Measurements from ENCODE around the gene MAP3K2.

DNA sequence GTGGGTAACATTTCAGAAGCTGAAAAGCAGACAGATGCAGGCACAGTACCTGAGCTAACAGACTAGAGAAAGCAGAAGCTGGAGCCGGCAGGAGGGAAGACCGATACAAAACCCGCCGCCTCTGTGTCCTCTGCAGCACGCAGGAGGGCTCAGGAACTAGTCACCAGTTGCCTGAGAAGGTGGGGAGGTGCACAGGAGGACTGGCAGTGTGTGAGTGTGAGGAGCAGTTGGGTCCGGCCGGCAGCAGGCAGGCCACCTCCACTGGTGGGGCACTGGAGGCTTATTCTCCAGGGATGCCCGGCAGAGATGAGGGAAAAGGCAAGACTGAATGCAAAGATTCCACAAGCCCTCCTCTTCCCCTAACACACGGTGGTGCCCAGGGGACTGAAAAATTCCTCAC lies 112.0 kb downstream of the MAP3K2 start:
- TF ChIP-seq, protein P1, sequence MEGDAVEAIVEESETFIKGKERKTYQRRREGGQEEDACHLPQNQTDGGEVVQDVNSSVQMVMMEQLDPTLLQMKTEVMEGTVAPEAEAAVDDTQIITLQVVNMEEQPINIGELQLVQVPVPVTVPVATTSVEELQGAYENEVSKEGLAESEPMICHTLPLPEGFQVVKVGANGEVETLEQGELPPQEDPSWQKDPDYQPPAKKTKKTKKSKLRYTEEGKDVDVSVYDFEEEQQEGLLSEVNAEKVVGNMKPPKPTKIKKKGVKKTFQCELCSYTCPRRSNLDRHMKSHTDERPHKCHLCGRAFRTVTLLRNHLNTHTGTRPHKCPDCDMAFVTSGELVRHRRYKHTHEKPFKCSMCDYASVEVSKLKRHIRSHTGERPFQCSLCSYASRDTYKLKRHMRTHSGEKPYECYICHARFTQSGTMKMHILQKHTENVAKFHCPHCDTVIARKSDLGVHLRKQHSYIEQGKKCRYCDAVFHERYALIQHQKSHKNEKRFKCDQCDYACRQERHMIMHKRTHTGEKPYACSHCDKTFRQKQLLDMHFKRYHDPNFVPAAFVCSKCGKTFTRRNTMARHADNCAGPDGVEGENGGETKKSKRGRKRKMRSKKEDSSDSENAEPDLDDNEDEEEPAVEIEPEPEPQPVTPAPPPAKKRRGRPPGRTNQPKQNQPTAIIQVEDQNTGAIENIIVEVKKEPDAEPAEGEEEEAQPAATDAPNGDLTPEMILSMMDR (IDR thresholded peaks at IDR 0.05): no peak
- no peak for TF ChIP-seq ZFX (IDR thresholded peaks at IDR 0.05; ENCODE audit: borderline replicate concordance)

Measured in 22Rv1 (cell line).